Transverse colon (tissue), 4 donors: ENCODE results near the gene TAF1D.

Experiments used
- CTCF ChIP-seq, 5 experiments: fragments of 200-600 bp in 3 of 5; fragments of 450-650 bp in 2 of 5; sonication (generic) in 3 of 5; IDR thresholded peaks; 1 replicate in 2 of 5; 2 replicates in 3 of 5; pipeline ENCODE4 v1.5.1; 2016 to 2017; ENCODE audit warnings: antibody characterized with exemption in 5 of 5, inconsistent platforms in 3 of 5, mild to moderate bottlenecking in 2 of 5, moderate library complexity in 1 of 5
- EP300 ChIP-seq: sonication (generic); formaldehyde crosslinking; IDR thresholded peaks from one replicate; pipeline ENCODE4 v1.6.1; 2017; ENCODE audit warnings: antibody characterized with exemption, low read depth
- POLR2A ChIP-seq: fragments of 450-650 bp; IDR thresholded peaks from one replicate; pipeline ENCODE4 v1.6.1; 2016; ENCODE audit warnings: antibody characterized with exemption, mild to moderate bottlenecking, moderate library complexity
- POLR2AphosphoS5 ChIP-seq, 3 donors: sonication (generic); formaldehyde crosslinking; IDR thresholded peaks; one replicate each; pipeline ENCODE4 v1.6.1; 2016; ENCODE audit warnings: antibody characterized with exemption in 3 of 3

- no peak for TF ChIP-seq CTCF (IDR thresholded peaks at IDR 0.05)
- TF ChIP-seq POLR2AphosphoS5 (IDR thresholded peaks at IDR 0.05), result no peak
- no peak for TF ChIP-seq EP300
- no peak for TF ChIP-seq POLR2A
These were observed 9.7 kb upstream of the TAF1D start for GRCh38 chr11:93751001-93751400.
